GM12891 (cell line): Measurements from ENCODE around the gene EZH1.
"Not testable (repeated sequence)": the region's sequence is repeated elsewhere in the genome, so short reads cannot be mapped to it uniquely, and the experiment has no call there.

Experiments
- DNase-seq: peaks from one replicate; pipeline ENCODE4 v3.0.0; 2011; ENCODE audit warnings: low spot score; ENCODE audit not compliant: insufficient read length
- FAIRE-seq: peaks from 2 replicates; lab custom pipeline; 2011; peaks lifted over from hg19 to GRCh38; lab: Jason Lieb, UNC
- PAX5 ChIP-seq: IDR thresholded peaks from 2 replicates; pipeline ENCODE4 v1.6.1; 2011; ENCODE audit warnings: low read length, moderate library complexity, mild to moderate bottlenecking; ENCODE audit not compliant: insufficient read depth, severe bottlenecking
- POLR2A ChIP-seq: IDR thresholded peaks from 2 replicates; pipeline ENCODE4 v1.6.1; 2011; ENCODE audit warnings: low read depth, low read length, control low read depth
- POLR2AphosphoS5 ChIP-seq: IDR thresholded peaks from 2 replicates; pipeline ENCODE4 v1.6.1; 2011; ENCODE audit warnings: low read depth, low read length, control low read depth
- POU2F2 ChIP-seq: IDR thresholded peaks from 2 replicates; pipeline ENCODE4 v1.6.1; 2011; ENCODE audit warnings: low read depth, mild to moderate bottlenecking, control low read depth, low read length, moderate library complexity
- SPI1 ChIP-seq: IDR thresholded peaks from 2 replicates; pipeline ENCODE4 v1.6.1; 2011; ENCODE audit warnings: low read depth, low read length, control low read depth
- TAF1 ChIP-seq: IDR thresholded peaks from 2 replicates; pipeline ENCODE4 v1.6.1; 2011; ENCODE audit warnings: low read depth, low read length, control low read depth

The EZH1 gene

GRCh38 chr17:42669977-42670788 is 74.7 kb downstream of the EZH1 start:
- DNase-seq (peak; percentile 78), FAIRE-seq (peak; percentile 93)
- TF ChIP-seq POU2F2 = no peak
- no peak for TF ChIP-seq POLR2A

- FAIRE-seq (peak; percentile 13), DNase-seq (no peak)
- TF ChIP-seq PAX5 = no peak
- TF ChIP-seq POU2F2 = no peak
- no peak for TF ChIP-seq POLR2A
- no peak for TF ChIP-seq TAF1
- no peak for TF ChIP-seq POLR2AphosphoS5
- no peak for TF ChIP-seq SPI1
Observed at GRCh38 chr17:42669705-42669976, 75.2 kb downstream of the EZH1 start.

- no peak for FAIRE-seq
Observed at GRCh38 chr17:42667088-42667951, 77.5 kb downstream of the EZH1 start.

GRCh38 chr17:42666126-42666525 is 78.7 kb downstream of the EZH1 start:
- FAIRE-seq, DNase-seq: not testable (repeated sequence)

More at GRCh38 chr17:42667088-42667951, 77.5 kb downstream of the EZH1 start:
- DNase-seq = no peak
- TF ChIP-seq TAF1 = no peak
- TF ChIP-seq POLR2A = no peak
- TF ChIP-seq SPI1 = no peak
- no peak for TF ChIP-seq POU2F2
- TF ChIP-seq PAX5 = no peak
- TF ChIP-seq POLR2AphosphoS5 = no peak

GRCh38 chr17:42665581-42666001 is 79.2 kb downstream of the EZH1 start:
- no peak for TF ChIP-seq TAF1
- TF ChIP-seq PAX5 = no peak
- no peak for TF ChIP-seq POU2F2
- no peak for TF ChIP-seq SPI1
- no peak for TF ChIP-seq POLR2AphosphoS5
- no peak for TF ChIP-seq POLR2A
- DNase-seq = no peak
- no peak for FAIRE-seq

GRCh38 chr17:42660692-42661345 is 84.0 kb downstream of the EZH1 start:
- FAIRE-seq (no peak), DNase-seq (no peak)
- TF ChIP-seq TAF1 = no peak
- TF ChIP-seq POU2F2 = no peak
- no peak for TF ChIP-seq POLR2A
- no peak for TF ChIP-seq SPI1
- TF ChIP-seq PAX5 = no peak
- TF ChIP-seq POLR2AphosphoS5 = no peak

- FAIRE-seq = peak; percentile 85
- DNase-seq = not testable (repeated sequence)
Observed at GRCh38 chr17:42659932-42660274, 84.9 kb downstream of the EZH1 start.

- no peak for TF ChIP-seq POLR2AphosphoS5
- no peak for TF ChIP-seq POLR2A
- TF ChIP-seq SPI1 = no peak
- TF ChIP-seq POU2F2 = no peak
- TF ChIP-seq PAX5 = no peak
- no peak for TF ChIP-seq TAF1
- FAIRE-seq (peak; percentile 87), DNase-seq (peak; percentile 81)
Observed at GRCh38 chr17:42659079-42659931, 85.5 kb downstream of the EZH1 start, which contains the start of gene TUBG2. Gene TUBG2 (plus strand): TSS chr17:42659284. CDS start chr17:42659504, 220 bp downstream.

- DNase-seq = no peak
- TF ChIP-seq POLR2AphosphoS5 (no peak), POU2F2 (no peak), SPI1 (no peak), PAX5 (no peak), TAF1 (no peak), POLR2A (no peak)
- no peak for FAIRE-seq
Observed at GRCh38 chr17:42657824-42658588, 86.8 kb downstream of the EZH1 start.
